ENCODE measurements around the gene NCKAP5L. TPM values are rescaled to one million over a fixed set of nuclear protein-coding genes. Genes with fewer than 3 reads are reported as not detected.
"Not testable (repeated sequence)": the region's sequence is repeated elsewhere in the genome, so short reads cannot be mapped to it uniquely, and the experiment has no call there.

Gene NCKAP5L
- total RNA-seq, 8 experiments from 2014 or later: 15.1 to 51.6 (median 22.3) TPM

DNA sequence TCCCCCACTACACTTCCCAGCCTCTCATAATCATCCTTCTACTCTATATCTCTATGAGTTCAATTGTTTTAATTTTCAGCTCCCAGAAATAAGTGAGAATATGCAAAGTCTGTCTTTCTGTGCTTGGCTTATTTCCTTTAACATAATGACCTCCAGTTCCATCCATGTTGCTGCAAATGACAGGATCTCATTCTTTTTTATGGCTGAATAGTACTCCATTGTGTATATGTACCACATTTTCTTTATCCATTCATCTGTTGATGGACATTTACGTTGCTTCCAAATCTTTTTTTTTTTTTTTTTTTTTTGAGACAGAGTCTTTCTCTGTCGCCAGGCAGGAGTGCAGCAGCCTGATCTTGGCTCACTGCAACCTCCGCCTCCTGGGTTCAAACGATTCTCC is 27.7 kb upstream of the NCKAP5L start:
- 0 to 100% (median 61%) methylated on average over 1 to 4 of the region's 4 CpGs; no CpG with 5 or more reads in 2 of the 10 experiments for WGBS, 10 experiments
- H3K27ac ChIP-seq; H3K4me1 ChIP-seq (replicated peaks in 1 of 2); H3K4me3 ChIP-seq; ATAC-seq (replicated peaks in 6 of 8): not testable (repeated sequence)
- in situ Hi-C loops (cut with MboI; ENCODE audit: low pct_unique_long_range_greater_than_20kb in 2 of 9, low sequenced_read_pairs in 9 of 9, unreplicated experiment in 9 of 9): loop anchor here in 1 of 9 experiments (25.0 kb wide), 1 partner anchor 206 kb away; the partner anchor contains the start of gene ASIC1

DNA sequence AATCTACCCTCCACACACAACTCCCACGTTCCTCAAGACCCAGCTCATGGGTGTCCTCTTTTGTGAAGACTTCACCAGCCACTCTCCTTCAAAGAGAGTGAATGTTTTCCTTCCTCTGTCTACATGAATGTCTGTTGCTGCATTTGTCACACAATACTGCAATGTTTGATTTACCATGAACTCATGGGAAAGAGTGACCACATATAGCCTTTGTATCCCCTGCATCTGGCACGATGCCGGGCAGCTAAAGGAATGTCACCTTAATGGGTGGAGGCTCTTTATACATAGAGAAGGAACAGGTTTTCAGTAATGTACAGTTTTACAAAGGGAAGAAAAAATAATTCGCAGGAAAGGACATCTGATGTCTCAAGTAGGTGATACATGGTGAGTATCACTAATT is 26.8 kb upstream of the NCKAP5L start:
- H3K4me1 ChIP-seq (replicated peaks in 1 of 2): no peaks in the 10 kb centered on the region
- H3K27ac ChIP-seq: no peak overlapping the region
- no peak overlapping the region for H3K4me3 ChIP-seq
- in situ Hi-C loops (cut with MboI; ENCODE audit: low pct_unique_long_range_greater_than_20kb in 2 of 9, low sequenced_read_pairs in 9 of 9, unreplicated experiment in 9 of 9): loop anchor here in 1 of 9 experiments (25.0 kb wide), 1 partner anchor 207 kb away; the partner anchor contains the start of gene ASIC1
- peak in 1 of 8 experiments; percentile 16 for ATAC-seq (replicated peaks in 6 of 8)
- 29 to 100% (median 77%) methylated on average over 1 to 4 of the region's 4 CpGs; no CpG with 5 or more reads in 1 of the 10 experiments for WGBS, 10 experiments

DNA sequence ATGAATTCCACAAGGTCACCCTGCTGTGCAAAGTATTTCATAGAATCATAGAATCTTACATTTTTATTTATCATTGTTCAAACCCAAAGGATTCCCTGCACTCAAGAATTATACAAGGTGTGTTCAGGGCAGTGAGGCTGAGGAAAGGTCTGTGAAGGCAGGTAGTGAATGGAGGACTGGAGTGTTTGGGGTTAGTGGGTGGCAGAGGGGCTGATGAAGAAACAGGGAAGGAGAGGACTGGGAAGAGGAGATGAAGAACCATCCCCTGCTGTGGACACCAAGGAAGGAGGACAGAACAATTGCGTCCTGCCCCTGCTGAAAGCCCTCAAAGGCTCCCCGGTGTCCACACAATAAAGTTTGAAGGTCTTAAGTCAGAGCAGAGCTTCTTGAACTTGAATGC is 25.5 kb upstream of the NCKAP5L start:
- H3K4me1 ChIP-seq (replicated peaks in 1 of 2): no peaks in the 10 kb centered on the region
- no peak for ATAC-seq (replicated peaks in 6 of 8)
- in situ Hi-C loops (cut with MboI; ENCODE audit: low pct_unique_long_range_greater_than_20kb in 2 of 9, low sequenced_read_pairs in 9 of 9, unreplicated experiment in 9 of 9): loop anchor here in 1 of 9 experiments (25.0 kb wide), 1 partner anchor 209 kb away; the partner anchor contains the start of gene ASIC1

DNA sequence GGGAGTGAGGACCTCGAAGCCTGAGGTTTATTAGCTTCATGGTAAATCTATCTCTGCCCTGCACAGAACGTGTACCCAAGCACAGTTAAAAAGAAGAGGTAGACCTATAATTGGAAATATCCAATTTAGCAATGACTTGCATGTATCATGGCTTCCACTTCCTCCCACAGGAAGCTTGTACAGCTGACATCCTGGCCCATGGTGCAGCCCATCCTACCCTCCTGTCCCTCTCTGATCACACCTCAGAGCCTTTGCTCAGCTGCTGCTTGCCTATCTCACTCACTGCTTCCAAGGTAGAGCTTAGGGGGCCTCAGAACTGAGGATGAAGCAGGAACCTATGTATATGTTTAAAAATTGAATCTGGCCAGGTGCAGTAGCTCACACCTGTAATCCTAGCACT is 18.9 kb upstream of the NCKAP5L start:
- Histone ChIP-seq H3K27ac (no peak overlapping the region), H3K4me3 (no peak overlapping the region), H3K4me1 (replicated peaks in 1 of 2) (peaks cover 5% of the 10 kb centered on the region in 2 donors)
- in situ Hi-C loops (cut with MboI; ENCODE audit: low pct_unique_long_range_greater_than_20kb in 2 of 9, low sequenced_read_pairs in 9 of 9, unreplicated experiment in 9 of 9): no loop called here
- 20 to 80% (median 30%) methylated on average over 1 to 2 of the region's 2 CpGs; no CpG with 5 or more reads in 5 of the 10 experiments for WGBS, 10 experiments
- ATAC-seq (replicated peaks in 6 of 8): no peak

More for the DNA sequence above, 25.5 kb upstream of the NCKAP5L start:
- Histone ChIP-seq H3K4me3 (no peak overlapping the region), H3K27ac (no peak overlapping the region)
- 17 to 90% (median 52%) methylated on average over 1 to 2 of the region's 2 CpGs; no CpG with 5 or more reads in 3 of the 10 experiments for WGBS, 10 experiments

DNA sequence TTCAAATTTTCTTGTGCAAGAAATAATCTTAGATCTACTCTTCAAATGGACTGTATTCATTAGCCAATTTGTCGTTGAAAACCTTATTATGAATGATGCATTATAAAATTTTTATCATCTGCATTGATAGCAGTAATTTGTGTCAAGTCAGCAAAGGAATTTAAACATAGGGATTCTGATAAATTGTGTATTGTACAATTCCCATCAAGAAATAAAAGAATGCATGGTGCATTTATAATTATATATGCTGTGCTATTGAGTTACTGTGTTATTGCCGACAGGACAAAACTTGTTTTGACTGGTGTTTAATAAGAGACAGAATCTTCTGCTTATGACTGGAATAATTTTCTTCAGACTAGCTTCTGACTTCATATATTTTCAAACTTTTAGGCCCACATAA is 17.8 kb upstream of the NCKAP5L start:
- WGBS, 10 experiments: 54 to 100% (median 71%) methylated on average over 1 to 2 of the region's 2 CpGs; no CpG with 5 or more reads in 2 of the 10 experiments
- Histone ChIP-seq H3K4me3 (no peak overlapping the region), H3K4me1 (replicated peaks in 1 of 2) (peaks cover 12 to 13% of the 10 kb centered on the region in 2 donors), H3K27ac (no peak overlapping the region)
- in situ Hi-C loops (cut with MboI; ENCODE audit: low pct_unique_long_range_greater_than_20kb in 2 of 9, low sequenced_read_pairs in 9 of 9, unreplicated experiment in 9 of 9): no loop called here
- ATAC-seq (replicated peaks in 6 of 8): no peak

DNA sequence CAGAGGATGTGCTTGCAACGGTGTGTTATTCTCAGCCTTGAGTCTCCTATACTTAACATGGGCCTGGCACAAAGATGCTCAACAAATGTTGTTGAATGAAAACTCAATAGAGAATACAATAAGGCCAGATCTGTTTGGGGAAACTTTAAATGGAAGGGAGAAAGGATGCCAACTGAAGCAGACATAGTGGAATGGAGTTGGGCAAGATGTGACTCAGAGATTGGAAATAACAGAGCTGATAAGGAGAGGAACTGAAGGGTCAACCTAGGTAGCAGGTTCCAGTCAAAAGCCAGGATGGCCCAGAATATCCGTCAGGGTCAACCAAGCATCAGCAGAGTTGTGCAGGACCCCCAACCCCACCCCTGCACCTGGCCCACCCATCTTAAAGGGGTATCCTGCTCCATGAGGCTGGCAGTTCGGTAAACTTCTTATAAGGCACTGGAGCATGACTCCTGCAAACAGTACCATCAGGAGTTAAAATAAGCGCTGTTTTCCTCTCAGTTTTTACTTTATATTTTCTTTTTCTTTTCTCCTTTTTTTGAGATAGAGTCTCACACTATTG is 15.7 kb upstream of the NCKAP5L start:
- Histone ChIP-seq H3K27ac (peak overlapping the region in 1 of 2 donors; percentile 90), H3K4me3 (no peak overlapping the region), H3K4me1 (replicated peaks in 1 of 2) (peaks cover 12 to 13% of the 10 kb centered on the region in 2 donors)
- WGBS, 10 experiments: 70 to 100% (median 100%) methylated on average over 1 to 3 of the region's 4 CpGs; no CpG with 5 or more reads in 4 of the 10 experiments
- in situ Hi-C loops (cut with MboI; ENCODE audit: low pct_unique_long_range_greater_than_20kb in 2 of 9, low sequenced_read_pairs in 9 of 9, unreplicated experiment in 9 of 9): no loop called here
- no peak for ATAC-seq (replicated peaks in 6 of 8)

DNA sequence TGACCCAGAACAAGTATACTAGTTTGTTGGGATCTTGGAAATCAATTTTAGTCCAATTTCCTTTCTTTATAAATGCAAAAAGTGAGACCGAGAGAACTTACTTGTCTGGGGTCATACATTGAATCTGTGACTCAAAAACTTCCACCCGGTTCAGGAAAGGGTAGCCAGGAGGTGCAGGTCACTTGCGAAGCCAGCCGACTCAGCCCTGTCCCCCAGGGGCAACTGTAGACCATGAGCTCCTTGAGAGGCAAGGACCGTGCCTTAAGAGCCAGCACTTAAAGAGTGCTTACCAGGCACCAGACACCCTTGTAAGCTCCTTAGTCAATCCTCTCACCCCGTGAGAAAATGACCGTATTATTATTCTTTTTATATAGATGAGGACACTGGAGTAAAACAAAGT is 15.2 kb upstream of the NCKAP5L start:
- peak overlapping the region; percentile 58 to 89 (median 70) for H3K4me3 ChIP-seq
- H3K27ac ChIP-seq: peak overlapping the region; percentile 87 to 90
- H3K4me1 ChIP-seq (replicated peaks in 1 of 2): peaks cover 12 to 13% of the 10 kb centered on the region in 2 donors
- WGBS, 10 experiments: 60 to 100% (median 91%) methylated on average over 1 to 7 of the region's 7 CpGs; no CpG with 5 or more reads in 3 of the 10 experiments
- no peak for ATAC-seq (replicated peaks in 6 of 8)
- in situ Hi-C loops (cut with MboI; ENCODE audit: low pct_unique_long_range_greater_than_20kb in 2 of 9, low sequenced_read_pairs in 9 of 9, unreplicated experiment in 9 of 9): no loop called here

DNA sequence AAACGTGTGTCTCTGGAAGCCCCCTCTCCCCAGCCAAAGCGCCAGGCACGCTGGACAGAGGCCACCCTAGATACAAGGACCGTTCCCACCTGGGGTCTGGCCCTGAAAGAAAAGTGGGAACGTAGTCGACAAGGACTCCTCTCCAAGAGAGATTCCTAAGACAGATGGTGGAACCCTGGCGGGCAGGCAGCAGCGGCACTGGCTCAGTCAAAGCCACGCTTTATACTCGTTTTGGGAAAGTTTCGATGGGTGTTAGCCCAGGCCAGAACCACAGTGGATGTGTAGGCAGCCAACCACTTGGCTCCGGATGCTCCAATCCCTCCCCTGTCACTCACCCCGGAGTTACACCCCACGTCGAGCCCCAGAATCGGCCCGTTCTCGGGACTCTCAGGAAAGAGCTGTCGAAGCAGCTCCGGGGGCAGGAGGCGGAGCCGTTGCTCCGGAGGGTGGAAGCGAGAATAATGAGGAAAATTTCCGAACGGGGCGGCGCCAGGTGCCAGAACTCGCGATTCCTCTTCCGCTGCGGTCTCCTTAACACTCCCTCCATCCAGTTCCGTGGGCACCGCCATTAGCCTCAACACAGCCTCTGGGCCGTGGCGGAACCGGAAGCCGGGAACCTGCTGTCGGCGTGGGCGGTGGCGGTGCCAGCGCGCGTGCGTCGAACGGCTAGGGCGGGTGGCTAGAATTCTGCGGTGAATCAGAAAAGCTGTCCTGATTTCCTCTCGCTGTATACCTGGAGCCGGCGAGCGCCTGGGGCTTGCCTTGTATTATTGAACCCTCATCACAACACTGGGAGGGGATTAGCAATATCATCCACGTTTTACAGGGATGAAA is 14.5 kb upstream of the NCKAP5L start, which contains the start of gene BCDIN3D:
Gene BCDIN3D, minus strand, starts transcription at position 588 of the 834 bp plus-strand sequence. Its CDS starts 19 bp downstream, at position 569.
- peak within 1 kb of the TSS; percentile 58 to 89 (median 70) for H3K4me3 ChIP-seq
- ATAC-seq (replicated peaks in 6 of 8): peak; percentile 91 to 97 (median 95)
- H3K4me1 ChIP-seq (replicated peaks in 1 of 2): peaks cover 12 to 13% of the 10 kb centered on the region in 2 donors
- 0 to 20% (median 1%) methylated on average over 1 to 14 of the region's 55 CpGs; no CpG with 5 or more reads in 2 of the 10 experiments for WGBS, 10 experiments
- in situ Hi-C loops (cut with MboI; ENCODE audit: low pct_unique_long_range_greater_than_20kb in 2 of 9, low sequenced_read_pairs in 9 of 9, unreplicated experiment in 9 of 9): no loop called here
- peak within 1 kb of the TSS; percentile 87 to 90 for H3K27ac ChIP-seq

DNA sequence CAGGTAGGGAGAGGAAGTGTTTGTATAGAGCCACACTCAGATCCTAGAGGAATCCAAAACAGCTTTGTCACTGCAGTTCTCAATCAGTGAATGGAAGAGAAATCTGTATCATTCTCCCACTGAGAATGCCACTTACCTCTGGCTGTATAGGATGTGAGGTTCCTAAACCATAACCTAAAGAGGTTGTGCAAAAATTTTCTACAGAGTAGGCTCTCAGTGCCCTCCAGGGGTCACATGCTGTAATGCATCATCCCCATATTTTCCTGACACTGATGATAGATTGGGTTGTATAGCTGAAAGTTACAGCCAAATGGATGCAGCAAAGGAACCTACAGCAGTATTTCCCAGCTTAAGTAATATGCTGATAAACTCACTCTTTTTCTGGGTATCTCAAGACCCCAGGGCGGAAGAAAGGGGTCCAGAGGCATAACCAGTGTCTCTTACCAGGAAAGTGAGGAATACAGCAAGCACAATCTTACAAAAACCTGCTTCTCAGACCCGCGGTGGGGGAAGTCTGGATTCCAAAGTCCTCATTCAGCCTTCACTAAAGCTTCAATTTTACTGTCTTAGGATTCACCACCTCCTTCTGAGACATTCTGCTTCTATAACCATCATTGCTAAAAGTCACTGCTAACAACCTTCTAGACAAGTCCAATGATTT is 10.9 kb upstream of the NCKAP5L start:
- in situ Hi-C loops (cut with MboI; ENCODE audit: low pct_unique_long_range_greater_than_20kb in 2 of 9, low sequenced_read_pairs in 9 of 9, unreplicated experiment in 9 of 9): loop anchor here in 1 of 9 experiments (10.0 kb wide), 1 partner anchor 64 kb away; no protein-coding TSS in a partner anchor
- WGBS, 10 experiments: 13 to 83% (median 44%) methylated on average over 1 to 3 of the region's 3 CpGs; no CpG with 5 or more reads in 2 of the 10 experiments
- no peak overlapping the region for H3K27ac ChIP-seq

DNA sequence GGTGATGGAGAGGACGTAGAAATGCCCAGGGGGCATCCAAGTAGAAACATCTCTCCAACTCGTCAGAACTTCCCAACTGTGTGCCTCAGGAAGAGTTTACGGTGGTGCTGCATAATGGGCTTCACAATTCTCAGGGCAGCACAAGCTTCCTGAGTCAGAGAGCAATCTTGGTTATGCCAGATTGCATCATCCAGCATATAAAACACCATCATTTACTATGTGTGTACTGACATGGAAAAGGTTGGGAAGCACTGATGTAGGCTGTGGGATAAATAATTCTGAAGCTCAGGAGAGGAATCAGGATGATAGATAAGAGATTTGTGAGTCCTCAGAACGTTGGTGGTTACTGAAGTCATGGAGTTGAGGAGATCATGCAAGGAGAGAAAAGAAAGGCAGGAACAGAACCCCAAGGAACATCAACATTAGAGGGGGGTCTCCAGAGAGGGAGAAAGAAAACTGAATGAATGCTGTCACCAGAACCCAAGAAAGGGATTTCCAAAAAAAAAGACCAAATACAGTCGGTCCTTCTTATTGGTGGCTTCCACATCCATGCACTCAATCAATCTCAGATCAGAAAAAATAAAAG is 4.7 kb upstream of the NCKAP5L start:
- peaks cover 14 to 24% of the 10 kb centered on the region in 2 donors for H3K4me1 ChIP-seq (replicated peaks in 1 of 2)
- in situ Hi-C loops (cut with MboI; ENCODE audit: low pct_unique_long_range_greater_than_20kb in 2 of 9, low sequenced_read_pairs in 9 of 9, unreplicated experiment in 9 of 9): loop anchor here in 1 of 9 experiments (10.0 kb wide), 1 partner anchor 58 kb away; no protein-coding TSS in a partner anchor
- 36 to 100% (median 62%) methylated on average over 1 to 5 of the region's 5 CpGs for WGBS, 10 experiments
- peak overlapping the region; percentile 72 to 85 for H3K27ac ChIP-seq
- H3K4me3 ChIP-seq: no peak overlapping the region
- peak in 5 of 8 experiments; percentile 1 to 44 (median 27) for ATAC-seq (replicated peaks in 6 of 8)

More for the DNA sequence above, 10.9 kb upstream of the NCKAP5L start:
- Histone ChIP-seq H3K4me1 (replicated peaks in 1 of 2) (peaks cover 12 to 13% of the 10 kb centered on the region in 2 donors), H3K4me3 (no peak overlapping the region)
- peak in 2 of 8 experiments; percentile 12 to 14 for ATAC-seq (replicated peaks in 6 of 8)

DNA sequence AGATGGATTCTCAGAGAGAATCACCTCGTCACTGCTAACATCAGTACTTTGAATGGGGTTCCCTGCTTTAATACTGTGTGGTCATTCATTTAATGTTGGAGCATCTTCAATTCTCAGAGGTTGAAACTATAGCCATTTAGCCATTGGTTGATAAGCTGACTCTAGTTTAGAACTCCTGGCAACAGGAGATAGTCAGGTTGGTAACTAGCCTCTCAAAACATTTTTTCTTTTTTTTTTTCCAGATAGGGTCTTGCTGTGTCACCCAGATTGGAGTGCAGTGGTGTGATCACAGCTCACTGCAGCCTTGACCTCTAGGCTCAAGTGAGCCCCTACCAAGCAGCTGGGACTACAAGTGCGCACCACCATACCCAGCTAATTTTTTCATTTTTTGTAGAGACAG is 3.5 kb upstream of the NCKAP5L start:
- Histone ChIP-seq H3K4me3 (no peak overlapping the region), H3K27ac (no peak overlapping the region), H3K4me1 (replicated peaks in 1 of 2) (peaks cover 18 to 29% of the 10 kb centered on the region in 2 donors)
- no peak for ATAC-seq (replicated peaks in 6 of 8)
- 60 to 100% (median 83%) methylated on average over 1 to 2 of the region's 2 CpGs; no CpG with 5 or more reads in 4 of the 10 experiments for WGBS, 10 experiments
- in situ Hi-C loops (cut with MboI; ENCODE audit: low pct_unique_long_range_greater_than_20kb in 2 of 9, low sequenced_read_pairs in 9 of 9, unreplicated experiment in 9 of 9): loop anchor here in 1 of 9 experiments (10.0 kb wide), 1 partner anchor 57 kb away; no protein-coding TSS in a partner anchor

All from motor neuron (in vitro differentiated cells).